KMS-11 (cell line): ENCODE results near the gene MT1B.

Experiments
- H2AFZ ChIP-seq: fragments of 200-600 bp; sonication (generic); 2 replicates; pipeline ENCODE4 v1.6.1; 2016; ENCODE audit warnings: antibody characterized with exemption, mixed run types, low read depth
- H3K27ac ChIP-seq: fragments of 200-600 bp; sonication (generic); 2 replicates; pipeline ENCODE4 v1.6.1; 2016; ENCODE audit warnings: mild to moderate bottlenecking, mixed run types
- H3K27me3 ChIP-seq: fragments of 200-600 bp; sonication (generic); 2 replicates; pipeline ENCODE4 v1.6.1; 2017; ENCODE audit warnings: mild to moderate bottlenecking, low read depth, mixed run types, moderate library complexity; ENCODE audit not compliant: insufficient read depth
- H3K36me3 ChIP-seq: fragments of 200-600 bp; sonication (generic); 2 replicates; pipeline ENCODE4 v1.6.1; 2017; ENCODE audit warnings: mild to moderate bottlenecking, mixed run types; ENCODE audit not compliant: insufficient read depth
- H3K4me1 ChIP-seq: fragments of 200-600 bp; sonication (generic); 2 replicates; pipeline ENCODE4 v1.6.1; 2016; ENCODE audit warnings: mild to moderate bottlenecking, low read depth, mixed run types; ENCODE audit not compliant: poor library complexity, severe bottlenecking
- H3K4me2 ChIP-seq: fragments of 200-600 bp; sonication (generic); 2 replicates; pipeline ENCODE4 v1.7.0; 2016; ENCODE audit warnings: mild to moderate bottlenecking, mixed run types
- H3K4me3 ChIP-seq: fragments of 200-600 bp; sonication (generic); IDR thresholded peaks from 2 replicates; pipeline ENCODE4 v1.6.1; 2017; ENCODE audit warnings: low read depth, low read length, mixed read lengths; ENCODE audit not compliant: insufficient read depth
- H3K79me2 ChIP-seq: fragments of 200-600 bp; sonication (generic); 2 replicates; pipeline ENCODE4 v1.6.1; 2016; ENCODE audit warnings: low read depth, mixed run types; ENCODE audit not compliant: insufficient read depth
- H3K9ac ChIP-seq: fragments of 200-600 bp; sonication (generic); 2 replicates; pipeline ENCODE4 v1.6.1; 2016; ENCODE audit warnings: mild to moderate bottlenecking, mixed run types
- H4K20me1 ChIP-seq: fragments of 200-600 bp; sonication (generic); 2 replicates; pipeline ENCODE4 v1.6.1; 2016; ENCODE audit warnings: mild to moderate bottlenecking, mixed run types; ENCODE audit not compliant: insufficient read depth
- CTCF ChIP-seq: fragments of 200-600 bp; sonication (generic); conservative IDR thresholded peaks from 2 replicates; pipeline ENCODE4 v1.6.1; 2017; ENCODE audit warnings: low read depth, mild to moderate bottlenecking, antibody characterized with exemption, low read length, moderate library complexity, mixed read lengths

The MT1B gene

GRCh38 chr16:56606071-56606475 is 45.6 kb upstream of the MT1B start:
- H3K79me2 ChIP-seq, result no peaks in the 10 kb centered on the region
- H2AFZ ChIP-seq, result no peak overlapping the region
- peaks cover 10% of the 10 kb centered on the region; the same call in 1 of the 2 replicates for H3K27me3 ChIP-seq
- no peak overlapping the region for H3K4me2 ChIP-seq
- H3K36me3 ChIP-seq, result no peaks in the 10 kb centered on the region
- H3K27ac ChIP-seq, result no peak overlapping the region
- no peak for TF ChIP-seq CTCF
- H3K4me3 ChIP-seq, result no peak overlapping the region
- no peak overlapping the region for H3K9ac ChIP-seq
- H3K4me1 ChIP-seq, result peaks cover 16% of the 10 kb centered on the region
- H4K20me1 ChIP-seq, result no peaks in the 10 kb centered on the region

GRCh38 chr16:56606476-56607108 is 45.1 kb upstream of the MT1B start:
- H3K4me1 ChIP-seq, result peaks cover 16% of the 10 kb centered on the region
- no peak overlapping the region for H2AFZ ChIP-seq
- H3K9ac ChIP-seq, result no peak overlapping the region
- H3K79me2 ChIP-seq, result no peaks in the 10 kb centered on the region
- H3K27ac ChIP-seq, result no peak overlapping the region
- peaks cover 10% of the 10 kb centered on the region; the same call in 1 of the 2 replicates for H3K27me3 ChIP-seq
- no peaks in the 10 kb centered on the region for H3K36me3 ChIP-seq
- H4K20me1 ChIP-seq, result no peaks in the 10 kb centered on the region
- no peak overlapping the region for H3K4me3 ChIP-seq
- no peak overlapping the region for H3K4me2 ChIP-seq
- TF ChIP-seq CTCF, result no peak

- Histone ChIP-seq H3K27me3 (peaks cover 10% of the 10 kb centered on the region; the same call in 1 of the 2 replicates), H3K79me2 (no peaks in the 10 kb centered on the region), H3K4me3 (no peak overlapping the region), H2AFZ (no peak overlapping the region), H3K36me3 (no peaks in the 10 kb centered on the region), H3K4me1 (peaks cover 16% of the 10 kb centered on the region), H3K27ac (no peak overlapping the region), H3K4me2 (no peak overlapping the region), H3K9ac (no peak overlapping the region), H4K20me1 (no peaks in the 10 kb centered on the region)
- TF ChIP-seq CTCF, result no peak
Measured at GRCh38 chr16:56607109-56607618, 44.5 kb upstream of the MT1B start.

DNA sequence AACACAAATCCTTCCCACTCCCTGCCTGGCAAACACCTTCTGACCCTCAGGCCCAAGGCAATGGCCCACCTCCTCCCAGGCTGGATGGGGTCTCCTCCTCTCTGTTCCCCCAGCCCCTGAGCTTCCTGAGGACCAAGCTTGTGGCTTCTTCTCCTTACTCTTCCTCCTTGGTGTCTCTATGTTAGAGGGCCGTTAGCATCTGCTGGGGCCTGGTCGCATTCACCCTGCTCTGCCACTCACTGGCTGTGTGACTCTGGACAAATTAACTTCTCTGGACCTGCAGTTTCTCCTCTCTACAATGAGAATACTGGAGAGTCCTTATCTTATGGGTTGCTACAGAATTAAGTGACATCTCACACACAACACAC is 44.0 kb upstream of the MT1B start:
- no peak overlapping the region for H3K27ac ChIP-seq
- peaks cover 10% of the 10 kb centered on the region; the same call in 1 of the 2 replicates for H3K27me3 ChIP-seq
- peaks cover 16% of the 10 kb centered on the region for H3K4me1 ChIP-seq
- H4K20me1 ChIP-seq, result no peaks in the 10 kb centered on the region
- peak overlapping the region; percentile 79; the same call in 1 of the 2 replicates for H2AFZ ChIP-seq
- H3K79me2 ChIP-seq, result no peaks in the 10 kb centered on the region
- no peak overlapping the region for H3K4me2 ChIP-seq
- no peak for TF ChIP-seq CTCF
- no peaks in the 10 kb centered on the region for H3K36me3 ChIP-seq
- H3K4me3 ChIP-seq, result no peak overlapping the region
- H3K9ac ChIP-seq, result no peak overlapping the region
